ENCODE results near the gene LRRC8A.
A peak's percentile ranks its signal among the peaks of the same experiment; 100 is the strongest.
"Not testable (repeated sequence)": the region's sequence is repeated elsewhere in the genome, so short reads cannot be mapped to it uniquely, and the experiment has no call there.

Gene LRRC8A

GRCh38 chr9:128870128-128870940 is 11.6 kb upstream of the LRRC8A start:
- DNase-seq = no peak

- not testable (repeated sequence) for DNase-seq
Observed at GRCh38 chr9:128870941-128871265, 11.0 kb upstream of the LRRC8A start.

- DNase-seq = no peak
Observed at GRCh38 chr9:128877852-128878251, 4.1 kb upstream of the LRRC8A start.

GRCh38 chr9:128882677-128883603 is 1.0 kb downstream of the LRRC8A start:
- DNase-seq = no peak

- DNase-seq = no peak
Observed at GRCh38 chr9:128884164-128884563, 2.2 kb downstream of the LRRC8A start.

- no peak for DNase-seq
Observed at GRCh38 chr9:128885376-128885775, 3.4 kb downstream of the LRRC8A start.

GRCh38 chr9:128885798-128886197 is 3.9 kb downstream of the LRRC8A start:
- no peak for DNase-seq

- DNase-seq = no peak
Observed at GRCh38 chr9:128886211-128886891, 4.4 kb downstream of the LRRC8A start.

- DNase-seq = no peak
Observed at GRCh38 chr9:128887049-128887448, 5.1 kb downstream of the LRRC8A start.

- no peak for DNase-seq
Observed at GRCh38 chr9:128887914-128888350, 6.0 kb downstream of the LRRC8A start.

GRCh38 chr9:128891321-128892220 is 9.6 kb downstream of the LRRC8A start:
- no peak for DNase-seq

- no peak for DNase-seq
Observed at GRCh38 chr9:128892221-128892921, 10.4 kb downstream of the LRRC8A start.

- DNase-seq = no peak
Observed at GRCh38 chr9:128893354-128893753, 11.4 kb downstream of the LRRC8A start.

GRCh38 chr9:128894764-128895163 is 12.8 kb downstream of the LRRC8A start:
- no peak for DNase-seq

- DNase-seq = peak; percentile 93
Observed at GRCh38 chr9:128895556-128895955, 13.6 kb downstream of the LRRC8A start.

- DNase-seq = no peak
Observed at GRCh38 chr9:128898382-128898781, 16.4 kb downstream of the LRRC8A start.

- DNase-seq = no peak
Observed at GRCh38 chr9:128898845-128899565, 17.1 kb downstream of the LRRC8A start.

- no peak for DNase-seq
Observed at GRCh38 chr9:128899566-128900322, 17.8 kb downstream of the LRRC8A start.

- DNase-seq = no peak
Observed at GRCh38 chr9:128901379-128901778, 19.4 kb downstream of the LRRC8A start.

- DNase-seq = no peak
Observed at GRCh38 chr9:128901822-128902221, 19.9 kb downstream of the LRRC8A start.

All from NCI-H2171 (cell line).